A673 (cell line): Measurements from ENCODE around the gene NPB.

Experiments
- CTCF ChIP-seq: fragments of 300-800, 200-600 bp; sonication (generic); conservative IDR thresholded peaks from 2 replicates; pipeline ENCODE4 v1.5.1; 2017; ENCODE audit warnings: low read depth, mild to moderate bottlenecking, antibody characterized with exemption, low read length, moderate library complexity, mixed read lengths
- EZH2 ChIP-seq: fragments of 200-600 bp; sonication (generic); IDR thresholded peaks from 2 replicates; pipeline ENCODE4 v1.6.1; 2017; ENCODE audit warnings: borderline replicate concordance, low read depth, mild to moderate bottlenecking, mixed read lengths, antibody characterized with exemption, low read length; ENCODE audit not compliant: poor library complexity, severe bottlenecking

DNA sequence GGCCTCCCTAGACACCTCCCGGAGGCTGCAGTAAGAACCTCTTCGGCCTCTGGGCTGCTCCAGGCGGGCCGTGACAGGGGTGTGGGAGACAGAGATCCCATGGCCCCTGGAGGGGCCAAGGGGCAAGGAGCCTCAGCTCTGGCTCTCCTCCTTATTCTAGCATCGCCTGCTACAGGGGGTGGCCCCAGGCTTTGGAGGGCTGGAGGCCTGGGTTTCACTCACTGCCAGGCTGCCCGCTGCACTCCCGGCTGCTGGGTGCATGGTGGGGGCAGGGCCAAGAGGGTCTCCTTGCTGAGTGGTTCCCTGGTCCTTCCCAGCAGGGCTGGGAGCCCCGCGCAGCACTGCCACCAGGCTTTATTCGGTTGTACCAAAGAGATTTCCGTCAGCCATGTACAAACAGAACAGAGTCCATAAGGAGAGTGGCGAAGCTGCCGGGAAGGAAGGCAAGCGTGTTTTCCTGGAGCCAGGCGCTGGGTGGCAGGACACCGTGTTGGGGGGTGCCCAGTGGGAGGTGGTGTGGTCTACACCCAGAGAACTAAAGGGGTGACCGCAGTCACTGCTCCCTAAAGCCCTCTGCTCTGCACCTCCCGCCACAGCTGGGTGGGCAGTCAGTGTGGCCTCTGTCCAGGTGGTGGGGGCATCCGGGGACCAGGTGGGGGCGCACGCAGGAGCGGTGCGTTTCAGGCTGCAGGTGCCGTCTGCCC is 2.0 kb downstream of the NPB start:
- no peak for TF ChIP-seq CTCF
- TF ChIP-seq EZH2: no peak
